Astrocyte (in vitro differentiated cells and primary cell): ENCODE data around the gene DNMT1. TPM values are rescaled to one million over a fixed set of nuclear protein-coding genes. Genes with fewer than 3 reads are reported as not detected.

Experiments used
- DNase-seq: peaks from one replicate; pipeline ENCODE4 v3.0.0-alpha.2; 2010; ENCODE audit warnings: low read depth
- FAIRE-seq: peaks from 2 replicates; lab custom pipeline; 2011; peaks lifted over from hg19 to GRCh38; lab: Jason Lieb, UNC
- H2AFZ ChIP-seq: 2 replicates; pipeline ENCODE4 v1.6.0; 2012; ENCODE audit warnings: low read depth, low read length, inconsistent platforms
- H3K27ac ChIP-seq: 2 replicates; pipeline ENCODE4 v1.5.1; 2011; ENCODE audit warnings: low read depth, low read length, inconsistent platforms
- H3K27me3 ChIP-seq: 2 replicates; pipeline ENCODE4 v1.6.0; 2011; ENCODE audit warnings: low read length, inconsistent platforms; ENCODE audit not compliant: insufficient read depth
- H3K36me3 ChIP-seq: 2 replicates; pipeline ENCODE4 v1.5.1; 2011; ENCODE audit warnings: low read length, inconsistent platforms; ENCODE audit not compliant: insufficient read depth
- H3K4me1 ChIP-seq: 2 replicates; pipeline ENCODE4 v1.5.1; 2011; ENCODE audit warnings: low read length, inconsistent platforms; ENCODE audit not compliant: insufficient read depth
- H3K4me2 ChIP-seq: 2 replicates; pipeline ENCODE4 v1.6.0; 2012; ENCODE audit warnings: low read length, inconsistent platforms
- H3K4me3 ChIP-seq: 2 replicates; pipeline ENCODE4 v1.5.1; 2011; ENCODE audit warnings: low read depth, mild to moderate bottlenecking, low read length, inconsistent platforms; ENCODE audit not compliant: insufficient read depth
- H3K79me2 ChIP-seq: 2 replicates; pipeline ENCODE4 v1.6.0; 2012; ENCODE audit warnings: mild to moderate bottlenecking, low read length, inconsistent platforms; ENCODE audit not compliant: insufficient read depth
- H3K9ac ChIP-seq: 2 replicates; pipeline ENCODE4 v1.6.0; 2012; ENCODE audit warnings: mild to moderate bottlenecking, low read length, inconsistent platforms
- H3K9me3 ChIP-seq: 2 replicates; pipeline ENCODE4 v1.5.1; 2012; ENCODE audit warnings: low read depth, mild to moderate bottlenecking, low read length, inconsistent platforms; ENCODE audit not compliant: insufficient read depth
- H4K20me1 ChIP-seq: 2 replicates; pipeline ENCODE4 v1.6.0; 2012; ENCODE audit warnings: low read length, inconsistent platforms; ENCODE audit not compliant: insufficient read depth
- H3K27ac Mint-ChIP-seq: one replicate; pipeline ENCODE4 v1.8.0; 2021; ENCODE audit warnings: mild to moderate bottlenecking, mixed read lengths; ENCODE audit not compliant: unreplicated experiment
- H3K27me3 Mint-ChIP-seq: one replicate; pipeline ENCODE4 v1.8.0; 2021; ENCODE audit warnings: low read depth, mixed read lengths; ENCODE audit not compliant: unreplicated experiment
- H3K36me3 Mint-ChIP-seq: one replicate; pipeline ENCODE4 v1.8.0; 2021; ENCODE audit warnings: low read depth, mixed read lengths; ENCODE audit not compliant: unreplicated experiment
- H3K4me1 Mint-ChIP-seq: one replicate; pipeline ENCODE4 v1.8.0; 2021; ENCODE audit warnings: low read depth, mixed read lengths; ENCODE audit not compliant: unreplicated experiment
- H3K4me3 Mint-ChIP-seq: one replicate; pipeline ENCODE4 v1.8.0; 2021; ENCODE audit warnings: mild to moderate bottlenecking, moderate library complexity, mixed read lengths; ENCODE audit not compliant: unreplicated experiment
- H3K9me3 Mint-ChIP-seq: one replicate; pipeline ENCODE4 v1.8.0; 2021; ENCODE audit warnings: mild to moderate bottlenecking, mixed read lengths; ENCODE audit not compliant: unreplicated experiment
- CTCF ChIP-seq: IDR thresholded peaks from 2 replicates; pipeline ENCODE4 v1.5.1; 2011; ENCODE audit warnings: low read depth, mild to moderate bottlenecking, inconsistent platforms, low read length, moderate library complexity; ENCODE audit not compliant: insufficient read depth
- EZH2 ChIP-seq: IDR thresholded peaks from 2 replicates; pipeline ENCODE4 v1.6.1; 2012; ENCODE audit warnings: mild to moderate bottlenecking, low read length, inconsistent platforms; ENCODE audit not compliant: insufficient read depth
- total RNA-seq: library from RNA; stranded (reverse); gene quantifications from 2 replicates; pipeline ENCODE4 v1.2.1, GENCODE V29; 2021

Gene DNMT1
- total RNA-seq, 1 donor from 2014 or later, result 50.6 TPM

GRCh38 chr19:10226376-10227025 lies 31.7 kb upstream of the DNMT1 start:
- no peaks in the 10 kb centered on the region for H3K9me3 ChIP-seq
- no peak for TF ChIP-seq CTCF
- H3K27ac ChIP-seq, result peak overlapping the region; percentile 50
- H4K20me1 ChIP-seq, result peaks cover 25% of the 10 kb centered on the region
- no peaks in the 10 kb centered on the region for H3K36me3 ChIP-seq
- peaks cover 13% of the 10 kb centered on the region for H3K36me3 Mint-ChIP-seq
- H3K4me3 Mint-ChIP-seq, result no peak overlapping the region
- H3K4me1 Mint-ChIP-seq, result peaks cover 2% of the 10 kb centered on the region
- no peaks in the 10 kb centered on the region for H3K9me3 Mint-ChIP-seq
- DNase-seq (peak; percentile 54), FAIRE-seq (no peak)
- H3K9ac ChIP-seq, result peak overlapping the region; percentile 20
- peaks cover 8% of the 10 kb centered on the region for H3K4me1 ChIP-seq
- peak overlapping the region; percentile 48 for H3K4me2 ChIP-seq
- no peak overlapping the region for H3K27ac Mint-ChIP-seq
- no peak overlapping the region for H2AFZ ChIP-seq
- no peak overlapping the region for H3K4me3 ChIP-seq
- H3K79me2 ChIP-seq, result peaks cover 23% of the 10 kb centered on the region
- no peaks in the 10 kb centered on the region for H3K27me3 Mint-ChIP-seq
- no peaks in the 10 kb centered on the region for H3K27me3 ChIP-seq

DNA sequence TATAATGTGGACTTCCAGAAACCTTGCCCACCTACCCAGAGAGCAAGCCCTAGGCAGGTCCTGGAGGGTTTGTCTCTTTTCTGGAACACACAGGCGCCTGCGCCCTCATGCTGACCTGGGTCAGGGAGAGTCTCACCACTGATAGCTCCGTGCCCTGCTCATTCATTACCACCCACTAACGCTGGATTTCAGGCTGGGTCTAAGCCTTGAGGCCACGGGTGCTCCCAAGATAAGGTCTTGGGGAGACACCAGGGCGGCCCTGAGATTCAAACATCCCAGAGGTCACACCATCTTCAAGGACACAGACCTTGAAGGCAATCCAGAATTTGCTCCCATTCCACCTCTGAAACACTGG lies 31.2 kb upstream of the DNMT1 start:
- H3K27ac Mint-ChIP-seq, result no peak overlapping the region
- peak overlapping the region; percentile 48 for H3K4me2 ChIP-seq
- no peak overlapping the region for H2AFZ ChIP-seq
- H3K4me3 ChIP-seq, result no peak overlapping the region
- no peak for FAIRE-seq
- H3K27me3 ChIP-seq, result no peaks in the 10 kb centered on the region
- H3K27me3 Mint-ChIP-seq, result no peaks in the 10 kb centered on the region
- H3K9me3 Mint-ChIP-seq, result no peaks in the 10 kb centered on the region
- H3K9ac ChIP-seq, result peak overlapping the region; percentile 20
- DNase-seq, result no peak
- H3K27ac ChIP-seq, result peak overlapping the region; percentile 20
- no peak for TF ChIP-seq EZH2
- no peak for TF ChIP-seq CTCF
- H3K79me2 ChIP-seq, result peaks cover 23% of the 10 kb centered on the region
- H3K36me3 Mint-ChIP-seq, result peaks cover 14% of the 10 kb centered on the region
- no peaks in the 10 kb centered on the region for H3K36me3 ChIP-seq
- H3K9me3 ChIP-seq, result no peaks in the 10 kb centered on the region
- peaks cover 2% of the 10 kb centered on the region for H3K4me1 Mint-ChIP-seq
- peaks cover 25% of the 10 kb centered on the region for H4K20me1 ChIP-seq
- H3K4me1 ChIP-seq, result peaks cover 8% of the 10 kb centered on the region
- no peak overlapping the region for H3K4me3 Mint-ChIP-seq

- DNase-seq (no peak), FAIRE-seq (no peak)
- H3K36me3 ChIP-seq, result no peaks in the 10 kb centered on the region
- peaks cover 19% of the 10 kb centered on the region for H4K20me1 ChIP-seq
- no peak overlapping the region for H3K27ac ChIP-seq
- H3K27me3 Mint-ChIP-seq, result no peaks in the 10 kb centered on the region
- peaks cover 10% of the 10 kb centered on the region for H3K79me2 ChIP-seq
- no peak overlapping the region for H3K4me3 ChIP-seq
- no peak overlapping the region for H3K9ac ChIP-seq
- peaks cover 14% of the 10 kb centered on the region for H3K36me3 Mint-ChIP-seq
- H3K4me3 Mint-ChIP-seq, result no peak overlapping the region
- no peak overlapping the region for H2AFZ ChIP-seq
- H3K27ac Mint-ChIP-seq, result no peak overlapping the region
- H3K4me2 ChIP-seq, result no peak overlapping the region
- peaks cover 8% of the 10 kb centered on the region for H3K4me1 ChIP-seq
- no peaks in the 10 kb centered on the region for H3K27me3 ChIP-seq
- no peaks in the 10 kb centered on the region for H3K9me3 ChIP-seq
- no peaks in the 10 kb centered on the region for H3K9me3 Mint-ChIP-seq
- TF ChIP-seq EZH2 (no peak), CTCF (no peak)
- peaks cover 2% of the 10 kb centered on the region for H3K4me1 Mint-ChIP-seq
Observed at GRCh38 chr19:10224337-10224736, 29.6 kb upstream of the DNMT1 start.
